ENCODE results near the gene UCK1.
A peak's percentile ranks its signal among the peaks of the same experiment; 100 is the strongest.

Gene UCK1

DNA sequence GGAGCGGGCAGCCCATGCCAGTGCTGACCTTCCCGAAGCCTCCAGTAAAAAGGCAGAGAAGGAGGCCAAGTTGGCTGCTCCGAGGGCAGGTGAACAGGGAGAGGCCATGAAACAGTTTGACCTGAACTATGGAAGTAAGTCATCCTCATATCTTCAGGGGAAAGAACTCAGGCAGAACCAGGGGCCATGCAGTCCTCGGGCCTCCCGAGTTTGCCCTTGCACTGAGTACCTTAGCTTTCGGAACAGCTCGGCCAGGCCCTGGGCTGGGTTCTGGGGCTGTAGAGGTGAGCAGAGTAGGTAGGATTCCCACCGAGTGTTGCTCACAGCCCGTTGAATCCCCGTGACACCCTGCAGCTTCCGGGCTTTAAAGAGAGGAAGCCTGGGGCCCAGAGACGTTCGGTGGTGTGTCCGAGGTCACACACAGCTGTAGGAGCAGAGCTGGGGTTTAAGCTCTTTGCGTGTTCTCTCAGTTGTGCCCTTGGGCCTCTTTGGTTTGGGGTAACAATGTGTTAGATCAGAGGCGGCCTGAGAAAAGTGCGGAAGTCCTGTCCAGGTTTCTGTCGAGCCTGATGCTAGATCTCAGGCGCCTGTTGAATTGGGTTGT lies 53.1 kb downstream of the UCK1 start:
- Histone ChIP-seq H3K9me3 (replicated peaks; ENCODE audit: low read length) (no peaks in the 10 kb centered on the region), H3K4me3 (ENCODE audit: low read length) (no peak overlapping the region), H3K27me3 (ENCODE audit: control insufficient read depth, insufficient read depth, low read length) (no peaks in the 10 kb centered on the region), H3K4me2 (ENCODE audit: low read length) (no peak overlapping the region), H3K36me3 (ENCODE audit: insufficient read depth, low read length) (peaks cover 95% of the 10 kb centered on the region), H3K9ac (ENCODE audit: low read depth, low read length) (no peak overlapping the region), H3K4me1 (ENCODE audit: control insufficient read depth, insufficient read depth, low read length) (no peaks in the 10 kb centered on the region)

DNA sequence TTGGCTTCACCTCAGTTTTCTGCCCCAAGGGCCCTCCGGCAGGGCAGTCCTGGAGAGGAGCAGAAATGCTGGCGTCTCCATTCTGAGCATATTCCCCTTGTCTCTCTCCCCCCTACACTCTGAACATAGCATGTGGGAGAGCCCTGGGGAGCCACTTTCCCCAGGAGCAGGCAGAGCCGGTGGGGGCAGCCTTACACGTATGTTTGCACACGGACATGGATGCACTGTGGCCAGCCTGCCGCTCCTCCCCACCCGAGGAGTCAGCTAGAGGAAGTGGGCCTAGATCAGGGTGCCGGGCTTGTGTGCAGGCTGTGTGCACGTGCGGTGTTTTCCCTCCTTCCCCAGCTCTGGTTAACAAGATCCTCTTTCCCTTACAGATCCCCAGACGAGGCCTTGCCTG lies 53.7 kb downstream of the UCK1 start:
- Histone ChIP-seq H3K9me3 (replicated peaks; ENCODE audit: low read length) (no peaks in the 10 kb centered on the region), H3K4me3 (ENCODE audit: low read length) (no peak overlapping the region), H3K4me1 (ENCODE audit: control insufficient read depth, insufficient read depth, low read length) (no peaks in the 10 kb centered on the region), H3K9ac (ENCODE audit: low read depth, low read length) (no peak overlapping the region), H3K27me3 (ENCODE audit: control insufficient read depth, insufficient read depth, low read length) (no peaks in the 10 kb centered on the region), H3K4me2 (ENCODE audit: low read length) (no peak overlapping the region), H3K36me3 (ENCODE audit: insufficient read depth, low read length) (peaks cover 94% of the 10 kb centered on the region)

DNA sequence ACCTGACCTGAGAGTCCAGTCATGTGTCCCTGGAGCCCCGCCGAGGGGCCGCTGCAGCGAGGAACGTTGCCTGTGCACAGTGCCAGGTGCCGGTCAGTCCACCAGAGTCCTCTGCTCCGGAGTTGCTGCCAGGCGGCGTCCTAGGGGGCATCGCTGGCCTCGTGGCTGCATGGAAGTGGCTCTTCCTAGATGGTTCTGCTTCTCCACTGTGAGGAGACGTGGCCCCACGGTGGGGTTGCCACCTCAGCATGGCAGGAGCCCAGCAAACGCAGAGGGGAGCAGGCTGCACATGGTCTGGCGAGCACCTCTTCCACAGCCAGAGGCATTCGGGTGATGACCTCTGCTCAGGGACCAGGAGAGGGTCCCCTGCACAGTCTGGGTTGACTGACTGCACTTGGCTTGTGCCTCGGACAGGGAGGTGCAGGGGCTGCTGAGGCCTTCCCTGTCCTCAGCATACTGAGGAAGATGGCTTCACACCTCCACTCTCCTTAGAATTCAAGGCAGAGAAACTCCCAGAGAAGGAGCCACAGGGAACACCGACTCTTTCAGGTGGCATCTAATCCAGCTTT lies 54.2 kb downstream of the UCK1 start:
- peaks cover 91% of the 10 kb centered on the region for H3K36me3 ChIP-seq (ENCODE audit: insufficient read depth, low read length)
- no peaks in the 10 kb centered on the region for H3K4me1 ChIP-seq (ENCODE audit: control insufficient read depth, insufficient read depth, low read length)
- H3K9me3 ChIP-seq (replicated peaks; ENCODE audit: low read length): no peaks in the 10 kb centered on the region
- H3K9ac ChIP-seq (ENCODE audit: low read depth, low read length): no peak overlapping the region
- no peak overlapping the region for H3K4me3 ChIP-seq (ENCODE audit: low read length)
- no peaks in the 10 kb centered on the region for H3K27me3 ChIP-seq (ENCODE audit: control insufficient read depth, insufficient read depth, low read length)
- no peak overlapping the region for H3K4me2 ChIP-seq (ENCODE audit: low read length)

DNA sequence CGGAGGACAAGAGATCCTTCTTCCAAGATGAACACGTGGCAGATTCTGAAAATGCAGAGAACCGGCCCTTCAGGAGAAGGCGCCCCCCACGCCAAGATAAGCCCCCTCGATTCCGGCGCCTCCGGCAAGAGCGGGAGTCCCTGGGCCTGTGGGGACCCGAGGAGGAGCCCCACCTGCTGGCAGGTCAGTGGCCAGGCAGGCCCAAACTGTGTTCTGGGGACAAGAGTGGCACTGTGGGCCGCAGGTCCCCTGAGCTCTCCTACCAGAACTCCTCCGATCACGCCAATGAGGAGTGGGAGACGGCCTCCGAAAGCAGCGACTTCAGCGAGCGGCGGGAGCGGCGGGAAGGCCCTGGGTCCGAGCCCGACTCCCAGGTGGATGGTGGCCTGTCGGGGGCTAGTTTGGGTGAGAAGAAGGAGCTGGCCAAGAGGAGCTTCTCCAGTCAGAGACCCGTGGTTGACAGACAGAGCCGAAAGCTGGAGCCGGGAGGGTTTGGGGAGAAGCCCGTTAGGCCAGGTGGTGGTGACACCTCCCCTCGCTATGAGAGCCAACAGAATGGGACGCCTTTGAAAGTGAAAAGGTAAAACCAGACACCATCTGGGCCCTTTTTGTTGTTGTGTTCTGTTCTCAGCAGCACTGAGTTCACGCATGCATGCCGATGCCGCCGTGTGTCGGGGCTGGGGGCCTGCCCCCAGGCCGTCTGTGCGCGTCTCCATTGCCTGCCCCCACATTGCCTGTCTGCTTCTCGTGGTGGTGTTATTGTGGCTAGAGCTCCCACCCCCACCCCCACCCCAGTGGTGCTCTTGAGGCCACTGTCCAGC lies 54.9 kb downstream of the UCK1 start:
- H3K36me3 ChIP-seq (ENCODE audit: insufficient read depth, low read length): peaks cover 91% of the 10 kb centered on the region
- no peak overlapping the region for H3K4me2 ChIP-seq (ENCODE audit: low read length)
- H3K9me3 ChIP-seq (replicated peaks; ENCODE audit: low read length): no peaks in the 10 kb centered on the region
- no peak overlapping the region for H3K9ac ChIP-seq (ENCODE audit: low read depth, low read length)
- H3K4me1 ChIP-seq (ENCODE audit: control insufficient read depth, insufficient read depth, low read length): no peaks in the 10 kb centered on the region
- H3K27me3 ChIP-seq (ENCODE audit: control insufficient read depth, insufficient read depth, low read length): no peaks in the 10 kb centered on the region
- H3K4me3 ChIP-seq (ENCODE audit: low read length): no peak overlapping the region

DNA sequence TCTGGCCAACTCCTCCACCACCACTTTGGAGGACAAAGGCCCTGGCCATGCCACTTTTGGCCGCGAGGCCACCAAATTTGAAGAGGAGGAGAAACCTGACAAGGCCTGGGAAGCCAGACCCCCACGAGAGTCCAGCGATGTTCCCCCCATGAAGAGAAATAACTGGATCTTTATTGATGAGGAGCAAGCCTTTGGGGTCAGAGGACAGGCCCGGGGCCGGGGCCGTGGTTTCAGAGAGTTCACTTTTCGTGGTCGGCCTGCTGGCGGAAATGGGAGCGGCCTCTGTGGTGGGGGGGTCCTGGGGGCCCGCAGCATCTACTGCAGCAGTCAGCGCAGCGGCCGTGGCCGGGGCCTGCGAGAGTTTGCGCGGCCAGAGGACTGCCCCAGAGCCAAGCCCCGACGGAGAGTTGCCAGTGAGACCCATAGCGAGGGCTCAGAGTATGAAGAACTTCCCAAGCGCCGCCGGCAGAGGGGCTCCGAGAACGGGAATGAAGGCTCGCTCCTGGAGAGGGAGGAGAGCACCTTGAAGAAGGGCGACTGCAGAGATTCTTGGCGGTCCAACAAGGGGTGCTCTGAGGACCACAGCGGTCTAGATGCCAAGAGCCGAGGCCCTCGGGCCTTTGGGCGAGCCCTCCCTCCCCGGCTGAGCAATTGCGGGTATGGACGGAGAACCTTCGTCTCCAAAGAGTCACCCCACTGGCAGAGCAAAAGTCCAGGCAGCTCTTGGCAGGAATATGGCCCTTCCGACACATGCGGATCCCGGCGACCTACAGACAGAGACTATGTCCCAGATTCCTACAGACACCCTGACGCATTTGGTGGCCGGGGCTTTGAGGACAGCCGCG lies 55.7 kb downstream of the UCK1 start:
- Histone ChIP-seq H3K4me1 (ENCODE audit: control insufficient read depth, insufficient read depth, low read length) (no peaks in the 10 kb centered on the region), H3K36me3 (ENCODE audit: insufficient read depth, low read length) (peaks cover 93% of the 10 kb centered on the region), H3K9ac (ENCODE audit: low read depth, low read length) (no peak overlapping the region), H3K4me2 (ENCODE audit: low read length) (no peak overlapping the region), H3K4me3 (ENCODE audit: low read length) (no peak overlapping the region), H3K9me3 (replicated peaks; ENCODE audit: low read length) (no peaks in the 10 kb centered on the region), H3K27me3 (ENCODE audit: control insufficient read depth, insufficient read depth, low read length) (no peaks in the 10 kb centered on the region)

DNA sequence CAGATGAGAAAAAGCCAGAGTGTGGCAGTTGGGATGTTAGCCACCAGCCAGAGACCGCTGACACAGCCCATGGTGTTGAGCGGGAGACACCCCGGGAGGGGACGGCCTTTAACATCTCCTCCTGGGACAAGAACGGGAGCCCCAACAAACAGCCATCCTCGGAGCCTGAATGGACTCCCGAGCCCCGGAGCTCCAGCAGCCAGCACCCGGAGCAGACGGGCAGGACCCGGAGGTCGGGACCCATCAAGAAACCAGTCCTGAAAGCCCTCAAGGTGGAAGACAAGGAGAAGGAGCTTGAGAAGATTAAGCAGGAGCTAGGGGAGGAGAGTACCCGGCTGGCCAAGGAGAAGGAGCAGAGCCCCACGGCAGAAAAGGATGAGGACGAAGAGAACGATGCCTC lies 56.4 kb downstream of the UCK1 start:
- H3K36me3 ChIP-seq (ENCODE audit: insufficient read depth, low read length): peaks cover 92% of the 10 kb centered on the region
- no peaks in the 10 kb centered on the region for H3K4me1 ChIP-seq (ENCODE audit: control insufficient read depth, insufficient read depth, low read length)
- H3K9ac ChIP-seq (ENCODE audit: low read depth, low read length): no peak overlapping the region
- H3K4me3 ChIP-seq (ENCODE audit: low read length): no peak overlapping the region
- no peak overlapping the region for H3K4me2 ChIP-seq (ENCODE audit: low read length)
- H3K27me3 ChIP-seq (ENCODE audit: control insufficient read depth, insufficient read depth, low read length): no peaks in the 10 kb centered on the region
- no peaks in the 10 kb centered on the region for H3K9me3 ChIP-seq (replicated peaks; ENCODE audit: low read length)

DNA sequence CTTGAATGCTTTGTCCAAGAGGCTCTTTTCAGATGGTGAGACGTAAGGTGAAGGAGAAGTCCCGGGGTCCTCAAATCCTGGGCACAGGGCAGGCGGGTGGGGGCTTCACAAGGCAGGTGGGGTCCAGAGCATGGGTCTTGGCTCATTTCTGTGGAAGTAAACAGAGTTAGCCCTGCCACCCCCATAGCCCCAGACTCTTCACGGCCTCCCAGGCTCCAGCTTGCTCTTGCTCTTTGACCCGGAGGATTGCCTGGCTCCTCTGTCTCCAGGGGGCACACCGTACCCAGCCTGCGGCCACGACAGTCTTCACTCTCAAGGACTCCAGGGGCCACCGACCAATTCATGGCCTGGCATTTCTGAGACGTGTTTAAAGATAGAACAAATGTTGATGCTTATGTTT lies 57.2 kb downstream of the UCK1 start:
- Histone ChIP-seq H3K4me3 (ENCODE audit: low read length) (no peak overlapping the region), H3K4me1 (ENCODE audit: control insufficient read depth, insufficient read depth, low read length) (no peaks in the 10 kb centered on the region), H3K27me3 (ENCODE audit: control insufficient read depth, insufficient read depth, low read length) (no peaks in the 10 kb centered on the region), H3K9me3 (replicated peaks; ENCODE audit: low read length) (no peaks in the 10 kb centered on the region), H3K9ac (ENCODE audit: low read depth, low read length) (no peak overlapping the region), H3K4me2 (ENCODE audit: low read length) (no peak overlapping the region), H3K36me3 (ENCODE audit: insufficient read depth, low read length) (peaks cover 89% of the 10 kb centered on the region)

Small RNA genes within 50 kb of the gene (small RNA-seq; reads per million reads assigned to genes)
- gene SNORD62A (4.1 reads per million, percentile 83 among the genes with 10 or more reads in this experiment), gene SNORD62B (6.3 reads per million, percentile 88 among the genes with 10 or more reads in this experiment)

All from skeletal muscle satellite cell (primary cell).